NCI-H510A (cell line): ENCODE results near the gene ARHGAP11B.
"Not testable (repeated sequence)": the region's sequence is repeated elsewhere in the genome, so short reads cannot be mapped to it uniquely, and the experiment has no call there.

Experiments
- DNase-seq: peaks from one replicate; lab custom pipeline; 2025; lab: John Stamatoyannopoulos, UW

The ARHGAP11B gene

DNA sequence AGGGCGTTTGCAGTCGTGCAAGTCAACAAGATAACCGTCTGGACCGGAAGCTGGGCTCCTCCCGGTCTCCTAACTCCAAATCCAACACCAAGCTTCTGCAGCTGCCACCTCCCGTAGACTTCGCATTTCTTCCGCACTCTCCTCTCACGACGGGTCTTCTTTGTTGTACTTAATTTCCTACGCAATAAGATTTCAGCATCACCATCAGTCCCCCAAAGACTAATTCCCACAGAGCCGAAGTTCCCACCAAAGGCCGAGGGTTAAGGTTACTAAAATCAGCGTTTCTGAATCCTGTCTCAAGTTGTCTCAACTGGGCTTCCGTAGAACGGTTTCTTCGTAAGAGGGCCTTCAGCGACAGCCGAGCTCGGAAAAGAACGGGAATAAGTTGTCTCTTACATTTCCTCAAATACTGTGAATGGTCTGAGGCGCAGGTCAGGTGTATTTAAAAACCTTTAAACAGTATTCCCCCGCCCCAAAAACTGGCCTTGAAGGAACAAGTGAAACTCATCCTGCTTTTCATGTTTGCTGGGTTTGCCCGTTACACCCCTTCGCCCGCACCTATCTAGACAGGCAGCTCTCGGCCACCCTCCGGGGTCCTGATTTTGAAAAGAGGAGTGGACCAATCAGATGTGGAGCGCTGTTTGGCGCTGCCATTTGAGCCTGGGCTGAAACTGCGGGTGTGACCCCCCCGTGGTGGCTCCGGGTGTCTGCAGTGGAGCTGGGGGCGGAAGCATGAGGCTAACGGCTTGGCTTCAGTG lies at the start of gene ARHGAP11B:
ARHGAP11B (plus strand) TSS at position 693 of the 758 bp plus-strand sequence.
- DNase-seq = not testable (repeated sequence)

DNA sequence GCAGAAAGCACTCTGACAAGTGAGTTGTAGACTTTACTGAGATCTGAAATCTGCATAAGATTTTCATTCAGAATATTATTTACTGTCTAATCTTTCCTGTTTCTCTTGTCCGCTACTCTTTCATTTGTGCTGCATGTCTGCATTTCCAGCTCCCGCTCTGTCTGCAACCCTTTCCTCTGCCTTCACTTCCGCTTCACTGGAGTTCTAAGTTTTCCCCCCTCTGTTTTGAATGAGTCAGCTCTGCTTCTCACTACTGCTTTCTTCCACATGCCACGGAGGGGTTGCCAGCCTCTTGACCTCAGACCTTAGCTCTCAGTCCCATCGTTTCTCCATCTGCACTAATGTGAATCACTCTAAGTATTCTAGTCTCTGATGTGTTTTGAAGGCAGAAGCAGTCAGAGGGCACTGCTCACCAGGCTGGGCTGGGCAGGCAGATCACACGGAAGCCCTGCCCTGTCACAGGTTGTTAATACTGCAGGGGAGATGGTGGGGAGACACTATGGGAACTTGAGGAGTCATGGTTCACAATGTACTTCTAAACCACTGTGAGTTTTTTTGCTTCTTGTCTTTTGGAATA lies 46.4 kb upstream of the ARHGAP11B start:
- DNase-seq = not testable (repeated sequence)

DNA sequence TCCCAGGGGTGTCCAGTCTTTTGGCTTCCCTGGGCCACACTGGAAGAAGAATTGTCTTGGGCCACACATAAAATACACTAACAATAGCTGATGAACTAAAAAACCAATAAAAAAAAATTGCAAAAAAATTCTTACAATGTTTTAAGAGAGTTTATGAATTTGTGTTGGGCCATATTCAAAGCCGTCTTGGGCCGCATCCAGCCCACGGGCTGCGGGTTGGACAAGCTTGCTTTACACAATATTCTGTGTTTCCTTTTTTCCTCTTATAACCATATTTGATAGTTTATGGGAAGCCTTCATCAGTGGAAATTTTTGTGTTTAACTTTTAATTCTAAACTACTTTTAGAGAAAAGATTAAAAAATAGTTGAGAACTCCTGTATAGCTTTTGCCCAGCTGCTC lies 45.2 kb upstream of the ARHGAP11B start:
- not testable (repeated sequence) for DNase-seq

DNA sequence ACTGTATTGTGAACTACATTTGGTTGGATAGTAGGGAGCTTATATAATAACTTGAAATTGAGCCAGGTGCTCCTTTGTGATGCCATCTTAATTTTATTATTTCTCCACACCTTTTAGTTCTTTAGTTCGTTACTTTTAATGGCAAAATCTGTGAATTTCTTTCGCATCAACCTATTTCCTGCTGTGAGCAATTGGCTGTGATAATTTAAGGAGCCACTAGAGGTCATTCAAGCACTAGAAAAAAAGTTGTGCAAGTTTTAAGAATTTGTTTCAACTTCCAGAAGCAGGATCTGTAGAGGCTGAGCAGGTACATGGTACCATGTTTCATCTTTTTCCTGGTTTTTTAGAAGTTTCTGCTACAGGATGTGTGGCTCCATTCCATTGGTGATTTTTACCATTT lies 27.0 kb upstream of the ARHGAP11B start:
- not testable (repeated sequence) for DNase-seq

DNA sequence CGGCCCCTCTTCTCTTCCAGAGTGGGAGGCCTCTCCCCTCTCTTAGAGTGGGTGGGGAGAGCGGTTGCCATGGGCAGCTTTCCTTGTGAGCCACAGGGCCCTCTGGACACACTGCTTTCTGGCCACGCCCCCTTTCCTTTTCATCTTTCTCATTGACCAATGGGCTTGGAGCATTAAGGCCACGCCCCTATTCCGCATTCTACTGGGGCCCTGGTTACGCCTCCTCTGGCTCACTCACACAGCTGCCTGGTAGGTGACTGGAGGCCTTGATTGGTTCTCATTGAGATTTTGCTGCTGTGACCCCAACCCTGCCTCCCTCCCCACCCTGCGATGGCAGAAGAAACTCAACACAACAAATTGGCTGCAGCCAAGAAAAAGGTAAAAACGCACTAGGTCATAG lies 22.1 kb upstream of the ARHGAP11B start, which contains the start of gene GOLGA8H:
GOLGA8H (plus strand) TSS at position 233 of the 400 bp plus-strand sequence; CDS start at position 331, 98 bp downstream.
- DNase-seq = not testable (repeated sequence)

DNA sequence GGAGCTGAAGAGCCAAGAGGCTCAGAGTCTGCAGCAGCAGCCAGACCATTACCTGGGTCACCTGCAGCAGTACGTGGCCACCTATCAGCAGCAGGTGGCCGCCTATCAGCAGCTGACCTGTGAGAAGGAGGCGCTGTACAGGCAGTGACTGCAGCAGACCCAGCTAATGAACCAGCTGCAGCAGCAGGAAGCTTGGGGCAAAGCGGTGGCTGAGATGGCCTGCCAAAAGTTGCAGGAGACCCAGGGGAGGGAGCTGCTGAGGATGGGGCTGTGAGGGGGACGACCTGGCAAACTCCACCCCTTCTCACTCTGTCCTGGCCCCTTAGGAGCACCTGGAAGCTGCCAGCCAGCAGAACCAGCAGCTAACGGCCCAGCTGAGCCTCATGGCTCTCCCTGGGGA lies 13.7 kb upstream of the ARHGAP11B start:
- DNase-seq = not testable (repeated sequence)

DNA sequence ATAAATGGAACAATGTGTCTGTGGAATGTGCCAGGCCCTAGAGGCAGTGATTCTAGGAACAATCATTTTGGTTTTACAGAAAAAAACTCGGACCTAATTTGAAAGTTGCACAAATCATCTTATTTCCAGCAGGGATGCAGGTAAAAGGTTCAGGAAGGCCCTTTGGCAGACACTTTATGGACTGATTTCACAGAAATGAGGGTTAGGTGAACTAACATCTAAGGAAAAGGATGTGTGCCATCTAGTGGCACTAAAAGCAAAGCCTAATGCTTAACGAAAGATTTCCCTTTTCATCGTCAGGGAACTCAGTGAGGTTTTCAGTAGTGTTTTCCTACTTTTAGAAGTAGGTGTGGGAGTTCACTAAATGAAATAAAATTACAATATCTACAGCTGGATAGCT lies 4.6 kb upstream of the ARHGAP11B start:
- not testable (repeated sequence) for DNase-seq

DNA sequence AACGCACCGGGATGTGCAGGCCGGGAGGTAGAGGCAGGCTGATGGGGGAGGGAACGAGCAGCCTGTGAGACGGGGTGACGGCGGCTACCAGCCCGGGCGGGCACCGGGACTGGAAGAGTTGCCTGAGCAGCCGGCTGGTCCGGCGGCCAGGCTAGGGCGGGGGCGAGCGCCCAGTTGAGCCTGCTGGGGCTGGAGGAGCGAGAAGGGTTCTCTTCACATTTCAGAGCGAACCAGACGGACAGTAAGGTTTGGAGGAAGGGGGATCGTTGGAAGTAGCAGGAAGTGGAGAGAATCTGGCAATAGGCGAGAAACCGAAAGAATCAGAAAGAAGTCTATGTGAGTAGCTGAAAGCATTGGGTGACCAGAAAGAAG lies 252 bp downstream of the ARHGAP11B start:
- DNase-seq = not testable (repeated sequence)

DNA sequence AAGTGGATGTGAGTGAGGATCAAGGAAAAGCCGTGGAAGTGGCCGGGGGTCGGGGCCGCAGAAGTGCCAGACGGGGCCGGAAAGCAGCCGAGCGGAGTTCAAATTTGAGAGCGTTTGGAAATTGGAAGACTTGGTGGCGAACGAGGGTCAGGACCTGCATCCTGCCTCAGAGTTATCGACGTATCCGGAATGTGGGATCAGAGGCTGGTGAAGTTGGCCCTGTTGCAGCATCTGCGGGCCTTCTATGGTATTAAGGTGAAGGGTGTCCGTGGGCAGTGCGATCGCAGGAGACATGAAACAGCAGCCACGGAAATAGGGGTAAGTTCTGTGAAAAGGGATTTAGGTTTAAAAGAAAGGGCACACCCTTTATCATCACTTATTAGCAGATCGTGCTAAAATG lies 704 bp downstream of the ARHGAP11B start:
- not testable (repeated sequence) for DNase-seq

DNA sequence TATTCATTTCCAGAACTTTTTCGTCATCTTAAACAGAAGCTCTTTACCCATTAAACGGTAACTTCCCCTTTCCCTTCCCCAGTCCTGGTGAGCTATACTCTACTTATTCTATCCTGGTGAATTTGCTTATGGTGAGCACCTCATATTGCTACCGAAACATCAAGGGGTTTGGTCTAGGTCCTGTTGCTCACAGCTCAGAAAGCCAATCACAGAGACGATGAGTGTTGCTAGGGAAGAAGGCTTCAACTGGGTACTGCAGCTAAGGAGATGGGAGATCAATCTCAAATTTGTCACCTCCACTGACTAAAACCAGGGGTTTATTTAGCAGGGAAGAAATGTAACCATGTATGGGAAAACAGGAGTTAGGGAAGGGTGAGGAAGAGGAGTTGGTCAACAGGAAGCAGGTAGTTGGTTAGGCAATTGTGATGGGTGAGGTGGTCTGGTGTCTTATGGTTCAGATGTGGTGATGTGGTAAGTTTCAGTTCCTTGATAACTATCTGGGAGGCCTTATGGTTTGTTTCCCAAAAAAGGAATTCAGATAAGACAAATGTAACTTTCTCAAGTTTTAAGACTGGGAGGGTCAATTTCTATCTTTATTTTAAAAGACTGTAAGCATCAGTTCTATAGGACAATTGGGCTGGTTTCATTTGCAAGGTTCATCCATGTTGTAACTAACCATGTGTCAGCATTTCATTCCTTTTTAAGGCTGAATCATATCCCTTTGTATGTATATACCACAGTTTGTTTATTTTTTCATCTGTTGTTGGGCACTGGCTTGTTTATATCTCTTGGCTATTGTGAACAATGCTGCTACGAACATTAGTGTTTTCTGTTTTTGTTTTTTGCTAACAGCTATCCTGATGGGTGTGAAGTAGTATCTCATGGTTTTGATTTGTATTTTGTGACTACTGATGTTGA lies 24.3 kb downstream of the ARHGAP11B start:
- DNase-seq = no peak

DNA sequence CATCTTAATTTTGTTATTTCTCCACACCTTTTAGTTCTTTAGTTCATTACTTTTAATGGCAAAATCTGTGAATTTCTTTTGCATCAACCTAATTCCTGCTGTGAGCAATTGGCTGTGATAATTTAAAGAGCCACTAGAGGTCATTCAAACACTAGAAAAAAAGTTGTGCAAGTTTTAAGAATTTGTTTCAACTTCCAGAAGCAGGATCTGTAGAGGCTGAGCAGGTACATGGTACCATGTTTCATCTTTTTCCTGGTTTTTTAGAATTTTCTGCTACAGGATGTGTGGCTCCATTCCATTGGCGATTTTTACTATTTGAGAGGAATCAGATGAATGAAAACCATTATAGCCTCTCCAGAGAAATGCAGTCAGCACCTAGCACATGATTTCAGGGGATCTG lies 35.2 kb downstream of the ARHGAP11B start:
- DNase-seq = not testable (repeated sequence)

DNA sequence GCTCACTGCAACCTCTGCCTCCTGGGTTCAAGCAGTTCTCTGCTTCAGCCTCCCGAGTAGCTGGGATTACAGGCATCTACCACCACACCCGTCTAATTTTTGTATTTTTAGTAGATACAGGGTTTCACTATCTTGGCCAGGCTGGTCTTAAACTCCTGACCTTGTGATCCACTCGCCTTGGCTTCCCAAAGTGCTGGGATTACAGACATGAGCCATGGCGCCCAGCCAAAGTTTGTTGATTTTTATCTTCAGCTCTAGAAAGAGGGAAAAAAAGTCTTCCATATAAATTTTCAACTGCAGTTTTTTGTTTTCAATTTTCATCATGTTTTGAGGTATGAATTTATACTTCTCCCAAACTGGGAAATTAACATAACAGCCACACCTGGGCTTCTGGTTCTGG lies 43.7 kb downstream of the ARHGAP11B start:
- DNase-seq = not testable (repeated sequence)

DNA sequence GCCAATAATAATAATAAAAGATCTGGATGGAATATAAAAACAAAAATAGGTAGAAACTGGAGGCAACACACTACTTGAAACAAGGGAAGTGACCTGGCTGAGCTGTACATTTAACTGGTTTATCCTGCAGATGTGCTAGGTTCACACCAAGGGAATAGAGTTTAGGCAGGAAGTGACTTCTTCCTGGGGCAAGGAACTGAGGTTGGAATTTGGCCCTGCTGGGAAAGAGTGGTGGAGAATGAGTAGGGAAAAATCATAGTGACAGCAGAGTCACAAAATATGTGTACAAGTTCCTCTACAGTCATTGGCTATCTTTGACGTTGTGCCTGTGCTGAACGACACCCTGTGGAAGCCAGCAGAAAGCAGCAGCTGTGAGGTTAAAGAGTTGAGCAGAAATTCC lies 44.1 kb downstream of the ARHGAP11B start:
- no peak for DNase-seq

DNA sequence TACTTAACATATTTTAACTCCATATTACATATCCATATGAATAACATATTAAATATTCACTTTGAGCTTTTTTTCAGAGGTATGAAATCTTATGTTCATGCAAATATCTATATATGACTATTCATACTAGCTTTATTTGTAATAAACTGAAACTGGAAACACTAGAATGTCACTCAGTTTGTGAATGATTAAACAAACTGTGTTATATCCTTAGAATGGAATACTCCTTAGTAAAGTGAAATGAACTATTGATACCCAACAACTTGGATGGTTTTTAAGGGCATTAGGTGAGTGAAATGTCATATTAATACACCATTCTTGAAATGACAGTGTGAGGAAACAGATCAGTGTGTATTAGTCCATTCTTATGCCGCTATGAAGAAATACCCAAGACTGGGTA lies 45.4 kb downstream of the ARHGAP11B start:
- DNase-seq = no peak

DNA sequence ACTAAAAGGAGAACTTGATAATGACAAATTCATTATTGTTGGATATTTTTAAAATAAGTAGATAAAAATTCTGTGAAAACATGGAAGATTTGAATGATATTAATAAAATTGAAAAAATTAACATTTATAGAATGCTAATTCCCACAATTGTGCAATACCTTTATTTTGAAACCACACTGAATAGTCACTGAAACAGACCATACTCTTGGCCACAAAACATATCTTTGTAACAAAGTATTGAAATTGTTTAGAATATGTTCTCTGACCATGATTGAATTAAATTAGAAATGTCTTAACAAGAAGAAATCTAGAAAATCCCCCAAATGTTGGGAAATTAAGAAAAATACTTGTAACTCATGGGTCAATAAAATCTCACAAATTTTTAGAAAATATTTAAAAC lies 49.2 kb downstream of the ARHGAP11B start:
- DNase-seq = no peak

DNA sequence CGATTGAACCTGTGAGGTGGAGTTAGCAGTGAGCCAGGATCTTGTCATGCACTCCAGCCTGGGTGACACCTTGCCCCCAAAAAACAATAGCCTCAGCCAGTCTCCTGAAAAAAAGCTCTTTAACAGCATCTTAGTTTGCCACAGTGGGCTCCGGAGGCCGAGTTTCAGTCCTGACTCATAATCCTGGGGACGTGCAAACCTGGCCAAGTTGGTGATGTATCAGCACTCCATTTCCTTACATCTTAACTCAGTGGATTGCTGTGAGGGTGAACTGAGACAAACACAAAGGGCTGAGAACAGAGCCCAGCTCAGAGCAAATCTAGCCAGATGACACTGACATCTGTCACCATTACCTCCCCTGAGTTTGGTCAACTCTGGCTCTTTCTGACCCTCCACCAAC lies 50.0 kb downstream of the ARHGAP11B start:
- not testable (repeated sequence) for DNase-seq

DNA sequence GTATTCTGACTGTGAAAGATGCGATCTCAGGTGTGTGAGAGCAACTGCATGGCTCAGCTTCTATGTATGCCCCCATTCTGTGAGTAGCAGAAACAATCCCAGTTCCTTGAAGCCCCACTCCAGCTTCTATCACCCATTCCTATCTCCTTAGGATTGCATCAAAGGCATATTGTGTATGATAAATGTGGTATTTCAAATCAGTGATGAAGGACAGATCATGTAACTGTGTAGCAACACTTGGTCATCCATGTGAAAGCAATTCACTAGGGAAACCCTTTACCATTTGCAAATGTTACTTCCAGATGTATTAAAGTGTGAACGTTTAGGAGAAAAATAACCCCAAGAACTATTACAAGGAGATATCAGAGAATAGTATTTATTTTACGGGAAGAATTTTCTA lies 55.1 kb downstream of the ARHGAP11B start:
- DNase-seq = not testable (repeated sequence)

DNA sequence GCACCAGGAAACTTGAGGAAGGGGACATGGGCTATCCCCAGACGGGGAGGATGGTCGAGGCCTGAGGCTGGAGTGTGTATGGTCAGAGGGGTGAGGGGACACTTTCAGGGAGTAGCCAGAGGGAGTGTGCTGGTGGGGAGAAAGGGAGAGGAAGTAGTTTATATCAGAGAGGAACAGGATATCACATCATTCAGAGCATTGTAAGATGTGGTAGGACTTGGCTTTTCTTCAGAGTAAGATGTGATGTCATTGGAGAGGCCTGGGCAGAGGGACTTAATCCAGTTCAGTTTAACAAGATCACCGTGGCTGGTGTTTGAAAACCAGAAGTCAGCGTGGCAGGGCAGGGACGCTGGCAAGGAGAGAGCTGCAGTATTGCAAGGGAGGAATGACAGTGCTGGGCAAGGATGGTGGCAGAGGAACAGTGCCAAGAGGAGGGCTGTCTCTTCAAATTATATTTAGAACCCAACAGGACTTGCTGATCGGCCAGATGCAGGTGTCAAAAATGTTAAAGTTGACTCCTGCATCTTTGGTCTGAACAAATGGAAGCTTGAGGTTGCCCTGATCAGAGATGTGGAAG lies 59.9 kb downstream of the ARHGAP11B start:
- DNase-seq = not testable (repeated sequence)

DNA sequence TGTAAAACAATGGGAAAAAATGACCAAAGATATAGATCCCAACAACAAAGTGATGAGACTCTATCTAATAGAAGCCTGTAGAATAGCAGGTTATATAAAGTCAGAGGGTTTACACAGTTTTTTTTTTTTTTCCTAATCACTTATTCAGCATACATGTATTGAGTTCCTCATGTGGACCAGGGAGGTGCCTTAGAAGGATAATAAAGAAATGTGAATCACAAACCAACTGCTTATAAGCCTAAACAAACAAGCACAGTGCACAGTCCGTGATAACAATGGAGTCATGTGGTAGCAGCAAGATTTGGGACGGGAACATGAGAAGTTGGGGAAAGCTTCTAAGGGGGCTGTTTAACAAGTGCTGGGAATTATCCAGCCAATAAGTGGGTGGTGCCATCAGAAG lies 60.7 kb downstream of the ARHGAP11B start:
- not testable (repeated sequence) for DNase-seq
